GM18502 (cell line): ENCODE results near the gene ATP4B.
"Not testable (repeated sequence)": the region's sequence is repeated elsewhere in the genome, so short reads cannot be mapped to it uniquely, and the experiment has no call there.

Experiments
- ATAC-seq: cut with Tn5 transposase; IDR thresholded peaks from one replicate; pipeline ENCODE4 v1.9.1; 2021; ENCODE audit warnings: mild to moderate bottlenecking; ENCODE audit not compliant: unreplicated experiment, poor library complexity

The ATP4B gene

DNA sequence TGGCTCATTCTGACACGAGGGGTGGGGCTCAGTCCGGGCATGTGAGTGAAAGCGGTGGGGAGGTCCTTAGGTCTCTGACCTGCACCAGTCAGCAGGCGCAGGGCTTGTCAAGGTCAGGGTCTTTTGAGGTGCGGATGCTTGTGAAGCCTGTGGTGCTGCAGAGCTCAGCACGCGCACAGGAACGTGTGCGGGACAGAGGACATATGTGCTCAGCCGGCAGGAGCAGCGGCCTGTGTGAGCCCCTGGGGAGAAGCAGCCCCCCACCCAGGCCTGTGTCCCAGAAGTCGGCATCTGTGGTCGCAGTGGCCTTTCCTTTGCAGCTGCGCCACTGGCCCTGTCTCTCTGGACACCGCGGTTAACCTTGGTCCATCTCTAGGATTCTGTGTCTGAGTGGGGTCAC lies 30.9 kb downstream of the ATP4B start:
- ATAC-seq: no peak

- no peak for ATAC-seq
Observed at GRCh38 chr13:113625965-113626721, 31.9 kb downstream of the ATP4B start.

GRCh38 chr13:113624640-113625304 lies 33.2 kb downstream of the ATP4B start:
- ATAC-seq: not testable (repeated sequence)

DNA sequence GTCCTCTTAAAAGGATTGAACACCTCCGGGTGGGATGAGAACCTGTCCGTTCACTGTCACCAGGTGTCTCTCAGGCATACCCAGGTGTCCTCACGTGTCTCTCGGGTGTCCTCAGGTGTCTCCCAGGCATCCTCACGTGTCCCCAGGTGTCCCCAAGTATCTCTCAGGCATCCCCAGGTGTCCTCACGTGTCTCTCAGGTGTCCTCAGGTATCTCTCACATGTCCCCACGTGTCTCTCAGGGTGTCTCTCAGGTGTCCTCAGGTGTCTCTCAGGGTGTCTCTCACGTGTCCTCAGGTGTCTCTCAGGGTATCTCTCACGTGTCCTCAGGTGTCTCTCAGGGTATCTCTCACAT lies 33.8 kb downstream of the ATP4B start:
- ATAC-seq: no peak

DNA sequence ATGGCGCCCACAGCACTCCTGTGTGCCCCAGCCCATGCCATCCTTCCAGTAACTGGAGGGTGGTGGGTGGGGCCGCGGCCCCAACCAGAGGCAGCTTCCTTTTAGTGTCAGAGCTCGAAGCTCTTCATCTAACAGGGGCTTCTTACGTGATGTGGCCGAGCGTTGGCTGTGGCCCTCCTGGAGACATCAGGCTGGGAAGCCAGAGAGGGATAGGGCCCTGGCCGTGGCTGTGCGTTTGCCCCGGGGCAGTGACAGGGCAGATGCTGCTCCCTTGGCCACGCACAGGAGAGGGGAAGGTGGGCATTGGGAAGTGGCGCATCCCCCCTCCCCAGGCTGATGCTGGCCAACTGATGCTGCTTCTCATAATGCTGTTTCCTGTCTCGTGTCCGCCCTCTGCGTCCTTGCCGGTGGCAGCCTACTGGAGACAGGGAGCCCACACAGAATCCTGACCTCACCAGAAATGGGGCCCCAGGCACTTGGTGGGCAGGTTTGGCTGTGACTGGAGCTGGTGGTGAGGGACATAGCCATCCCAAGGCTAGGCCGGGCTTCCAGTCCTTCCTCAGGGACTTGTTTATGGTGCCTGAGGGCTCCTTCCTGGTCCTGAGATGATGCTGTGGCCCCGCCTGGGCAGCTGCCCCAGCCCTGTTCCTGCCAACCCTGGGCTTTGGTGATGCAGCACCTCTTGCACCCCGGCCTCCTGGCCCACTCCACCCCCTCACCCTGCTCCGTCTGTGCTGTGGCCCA lies 34.3 kb downstream of the ATP4B start:
- ATAC-seq: no peak

DNA sequence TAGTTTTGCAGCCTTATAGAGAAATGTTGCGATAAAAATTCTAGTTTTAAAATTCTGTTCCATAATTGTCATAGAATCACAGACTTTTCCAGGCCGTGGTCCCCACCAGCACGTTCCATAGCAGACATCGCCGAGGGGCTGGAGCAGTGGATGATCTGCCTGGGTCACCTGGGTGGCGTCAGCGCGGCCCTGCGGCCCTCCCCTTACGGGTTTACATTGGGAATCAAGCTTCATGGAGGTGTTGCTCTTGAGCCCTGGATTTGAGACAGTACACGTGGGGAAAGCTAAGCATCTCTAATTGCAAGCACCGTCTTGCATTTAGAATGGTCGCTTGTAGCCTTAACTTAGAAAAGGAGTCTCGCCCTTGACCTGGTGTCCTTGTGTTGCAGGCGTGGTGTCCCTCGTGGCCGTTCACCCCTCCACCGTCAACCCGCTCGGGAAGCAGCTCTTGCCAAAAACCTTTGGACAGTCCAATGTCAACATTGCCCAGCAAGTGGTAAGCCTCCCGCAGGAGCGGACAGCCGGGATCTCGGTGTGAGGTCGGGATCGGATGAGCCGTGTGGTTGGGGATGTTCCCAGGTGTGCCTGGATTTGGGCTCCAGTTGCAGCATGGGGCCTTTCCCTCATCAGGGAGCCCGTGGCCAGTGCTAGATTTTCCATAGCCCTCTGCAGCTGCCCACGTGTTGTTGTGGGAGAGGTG lies 35.1 kb downstream of the ATP4B start:
- ATAC-seq: no peak

DNA sequence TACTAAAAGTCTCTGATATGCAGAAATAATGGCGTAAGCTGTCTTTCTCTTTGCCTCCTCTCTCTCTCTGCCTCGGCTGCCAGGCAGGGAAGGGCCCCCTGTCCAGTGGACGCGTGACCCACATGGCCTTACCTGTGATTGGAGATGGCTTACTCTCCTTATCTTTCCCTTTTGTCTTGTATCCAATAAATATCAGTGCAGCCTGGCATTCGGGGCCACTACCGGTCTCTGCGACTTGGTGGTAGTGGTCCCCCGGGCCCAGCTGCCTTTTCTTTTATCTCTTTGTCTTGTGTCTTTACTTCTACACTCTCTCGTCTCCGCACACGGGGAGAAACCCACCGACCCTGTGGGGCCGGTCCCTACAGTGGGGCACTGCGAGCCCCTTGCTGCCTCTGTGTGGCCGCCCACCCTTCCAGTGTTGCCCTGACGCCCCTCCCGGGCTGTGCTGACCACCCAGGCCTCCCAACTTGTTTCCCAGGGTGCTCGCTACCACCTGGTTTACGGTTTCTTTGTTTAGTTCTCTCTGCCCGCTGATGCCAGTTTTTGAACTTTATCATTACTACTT lies 35.9 kb downstream of the ATP4B start:
- not testable (repeated sequence) for ATAC-seq

DNA sequence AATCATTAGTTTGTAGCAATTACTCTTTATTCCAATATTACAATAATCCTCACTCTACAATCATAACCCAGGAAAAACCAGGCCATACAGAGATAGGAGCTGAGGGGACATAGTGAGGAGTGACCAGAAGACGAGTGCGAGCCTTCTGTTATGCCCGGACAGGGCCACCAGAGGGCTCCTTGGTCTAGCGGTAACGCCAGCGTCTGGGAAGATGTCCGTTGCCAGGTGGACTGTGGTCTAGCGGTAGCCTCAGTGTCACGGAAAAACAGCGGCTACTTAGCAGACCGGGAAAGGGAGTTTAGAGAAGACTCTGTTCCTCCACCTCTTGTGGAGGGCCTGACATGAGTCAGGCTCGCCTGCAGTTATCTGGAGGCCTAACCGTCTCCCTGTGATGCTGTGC lies 36.5 kb downstream of the ATP4B start:
- ATAC-seq: not testable (repeated sequence)

DNA sequence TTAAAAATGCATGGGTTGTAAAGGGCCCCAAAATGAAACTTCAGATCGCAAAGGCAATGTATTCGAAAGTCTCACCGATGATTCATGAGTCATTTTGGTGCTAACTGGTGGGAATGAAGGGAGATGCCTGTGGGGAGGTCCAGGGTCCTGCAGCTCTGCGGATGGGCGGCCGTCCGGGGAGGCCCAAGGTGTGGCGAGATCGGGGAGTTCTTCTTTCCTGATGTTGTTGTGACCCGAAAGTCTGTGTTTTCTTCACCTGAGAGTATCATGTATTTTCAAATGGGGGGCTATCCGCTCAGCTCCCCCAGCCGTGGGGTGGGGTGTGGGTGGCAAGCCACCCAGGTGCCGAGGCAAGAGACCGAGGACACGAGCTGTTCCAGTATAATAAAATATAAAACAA lies 37.0 kb downstream of the ATP4B start:
- ATAC-seq: no peak

GRCh38 chr13:113620036-113620796 lies 37.8 kb downstream of the ATP4B start:
- no peak for ATAC-seq

GRCh38 chr13:113618455-113618854 lies 39.5 kb downstream of the ATP4B start:
- no peak for ATAC-seq

DNA sequence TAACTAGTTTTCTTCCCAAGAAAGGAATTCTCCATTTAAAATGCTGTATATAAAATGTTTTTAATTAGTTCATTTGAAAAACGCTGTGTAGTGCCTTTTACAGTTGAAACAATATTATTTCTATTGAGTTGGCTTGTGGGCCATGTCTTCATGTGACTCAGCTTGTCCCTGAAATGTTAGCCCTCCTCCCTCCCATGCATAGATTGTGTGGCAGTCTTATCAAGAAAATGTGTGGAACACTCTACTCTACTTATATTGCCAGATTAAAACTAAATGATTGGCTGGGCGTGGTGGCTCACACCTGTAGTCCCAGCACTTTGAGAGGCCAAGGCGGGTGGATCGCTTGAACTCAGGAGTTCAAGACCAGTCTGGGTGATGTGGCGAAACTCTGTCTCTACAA lies 40.0 kb downstream of the ATP4B start:
- no peak for ATAC-seq

- ATAC-seq: no peak
Observed at GRCh38 chr13:113616991-113617749, 40.8 kb downstream of the ATP4B start.

- no peak for ATAC-seq
Observed at GRCh38 chr13:113616281-113616906, 41.6 kb downstream of the ATP4B start.

DNA sequence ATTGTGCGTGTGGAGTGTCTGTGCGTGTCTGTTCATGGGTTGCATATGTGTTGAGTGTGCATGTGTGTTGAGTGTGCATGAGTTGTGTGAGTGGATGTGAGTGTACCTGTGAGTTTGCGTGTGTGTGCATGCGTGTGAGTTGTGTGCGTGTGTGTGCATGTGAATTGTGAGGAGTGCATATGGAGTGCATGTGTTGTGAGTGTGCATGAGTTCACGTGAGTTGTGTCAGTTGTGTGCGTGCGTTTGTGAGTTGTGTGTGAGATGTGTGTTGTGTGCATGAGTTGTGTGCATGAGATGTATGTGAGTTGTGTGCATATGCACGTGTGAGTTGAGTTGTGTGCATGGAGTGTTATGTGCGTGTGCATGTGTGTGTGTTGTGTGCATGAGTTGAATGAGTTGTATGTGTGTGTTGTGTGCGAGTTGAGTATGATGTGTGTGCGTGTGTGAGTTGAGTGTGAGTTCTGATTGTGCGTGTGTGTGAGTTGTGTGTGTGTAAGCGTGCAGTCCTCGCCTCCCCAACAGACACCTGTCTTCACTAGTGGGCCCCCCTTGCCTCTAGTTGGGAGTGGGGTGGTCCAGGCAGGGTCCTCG lies 44.1 kb downstream of the ATP4B start:
- ATAC-seq: no peak

DNA sequence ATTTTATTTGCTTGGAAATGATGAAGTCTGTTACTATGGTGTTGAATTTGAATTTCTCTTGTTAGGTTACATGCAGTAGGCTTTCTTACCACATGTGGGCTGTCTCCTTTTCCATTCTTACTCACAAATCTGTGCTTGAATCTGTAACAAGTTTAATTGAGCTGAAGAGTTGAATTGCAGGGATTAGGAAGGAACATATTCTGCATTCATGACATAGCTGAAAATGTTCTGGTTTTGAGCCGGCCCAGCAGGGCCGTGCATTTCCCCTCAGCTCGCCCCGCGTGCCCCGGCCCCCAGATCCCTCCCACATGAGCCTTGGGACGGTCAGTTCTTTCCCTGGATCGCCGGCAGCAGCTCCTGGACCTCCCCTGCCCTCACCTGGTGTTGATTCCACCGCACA lies 45.4 kb downstream of the ATP4B start:
- no peak for ATAC-seq

DNA sequence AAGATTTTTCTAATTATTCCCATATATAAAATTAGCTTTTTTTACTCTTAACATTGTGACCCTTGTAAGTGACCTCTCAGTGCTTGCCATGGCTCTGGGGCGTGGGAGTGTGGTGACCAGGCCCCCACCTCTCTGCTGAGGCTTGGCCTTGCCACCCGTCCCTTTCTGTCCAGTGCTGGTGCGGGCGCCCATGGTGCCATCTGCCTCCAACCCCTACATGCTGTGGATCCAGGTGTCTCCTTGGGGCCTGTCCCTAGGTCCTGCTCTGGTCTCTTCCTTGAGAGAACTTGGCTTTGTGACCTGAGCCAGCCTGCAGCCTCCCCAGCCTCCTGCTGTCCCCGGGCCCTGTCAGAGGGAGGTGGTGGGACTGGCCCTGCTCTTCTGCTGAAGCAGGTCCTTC lies 46.0 kb downstream of the ATP4B start:
- ATAC-seq: no peak

DNA sequence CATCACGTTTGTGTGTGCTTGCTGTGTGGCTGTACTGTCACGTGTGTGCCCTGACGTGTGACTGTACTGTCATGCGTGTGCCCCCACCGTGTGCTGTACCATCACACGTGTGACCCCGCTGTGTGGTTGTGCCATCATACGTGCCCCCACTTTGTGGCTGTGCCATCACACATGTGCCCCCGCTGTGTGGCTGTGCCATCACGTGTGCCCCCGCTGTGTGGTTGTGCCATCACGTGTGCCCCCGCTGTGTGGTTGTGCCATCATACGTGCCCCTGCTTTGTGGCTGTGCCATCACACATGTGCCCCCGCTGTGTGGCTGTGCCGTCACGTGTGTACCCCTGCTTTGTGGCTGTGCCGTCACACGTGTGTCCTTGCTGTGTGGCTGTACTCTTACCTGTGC lies 47.7 kb downstream of the ATP4B start:
- no peak for ATAC-seq
